Measurements from ENCODE around the gene NOS3.
"Not testable (repeated sequence)": the region's sequence is repeated elsewhere in the genome, so short reads cannot be mapped to it uniquely, and the experiment has no call there.

Gene NOS3

GRCh38 chr7:151005566-151005965, 14.7 kb downstream of the NOS3 start:
- no peak for DNase-seq

- no peak for DNase-seq
Measured at GRCh38 chr7:151006590-151007300, 15.9 kb downstream of the NOS3 start.

GRCh38 chr7:151007469-151007898, 16.7 kb downstream of the NOS3 start:
- DNase-seq: no peak

DNA sequence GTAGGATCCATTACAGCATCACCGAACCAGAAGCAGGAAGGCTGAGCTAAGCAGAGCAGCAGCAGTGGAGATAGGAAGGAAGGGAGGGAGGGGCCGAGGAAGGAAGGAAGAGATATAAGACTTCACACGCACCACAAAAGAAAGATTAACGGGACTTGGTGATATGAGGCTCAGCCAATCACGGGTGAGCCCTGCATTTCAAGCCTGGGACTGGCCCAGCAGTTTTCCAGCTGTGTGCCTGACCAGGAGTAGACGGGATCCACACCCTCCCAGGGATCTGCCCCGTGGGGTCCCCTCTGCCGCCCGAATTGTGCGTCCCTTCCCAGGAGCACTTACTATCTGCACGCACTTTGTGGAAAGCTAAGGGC, 17.3 kb downstream of the NOS3 start:
- DNase-seq: no peak

- DNase-seq: no peak
Measured at GRCh38 chr7:151008511-151009323, 17.9 kb downstream of the NOS3 start.

GRCh38 chr7:151009327-151010036, 18.7 kb downstream of the NOS3 start:
- no peak for DNase-seq

DNA sequence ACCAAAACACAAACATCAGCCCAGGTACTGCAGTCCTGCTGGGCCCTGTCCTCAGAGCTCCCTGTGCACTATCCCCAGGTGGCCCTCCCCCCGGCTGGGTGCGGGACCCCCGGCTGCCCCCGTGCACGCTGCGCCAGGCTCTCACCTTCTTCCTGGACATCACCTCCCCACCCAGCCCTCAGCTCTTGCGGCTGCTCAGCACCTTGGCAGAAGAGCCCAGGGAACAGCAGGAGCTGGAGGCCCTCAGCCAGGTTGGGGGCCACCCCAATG, 19.2 kb downstream of the NOS3 start:
- DNase-seq: no peak

- no peak for DNase-seq
Measured at GRCh38 chr7:151010307-151011096, 19.7 kb downstream of the NOS3 start.

DNA sequence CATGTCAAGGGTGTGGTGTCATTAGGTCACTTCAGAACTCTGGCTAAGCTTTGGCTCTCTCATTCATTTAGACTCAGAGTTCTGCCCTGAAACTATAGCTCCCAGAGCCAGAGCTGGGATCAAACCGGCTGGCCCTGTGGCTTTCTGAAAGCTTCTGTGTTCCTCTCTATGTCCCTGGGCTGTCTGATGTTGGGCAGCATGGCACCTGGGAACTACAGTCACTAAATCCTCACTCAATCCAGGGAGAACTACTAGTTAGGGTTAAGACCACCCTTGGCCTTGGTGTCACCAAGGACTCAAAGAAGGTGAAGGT, 20.2 kb downstream of the NOS3 start:
- DNase-seq: no peak

GRCh38 chr7:151011616-151012015, 20.8 kb downstream of the NOS3 start:
- DNase-seq: not testable (repeated sequence)

- DNase-seq: no peak
Measured at GRCh38 chr7:151012031-151012692, 21.3 kb downstream of the NOS3 start.

GRCh38 chr7:151012911-151013347, 22.1 kb downstream of the NOS3 start:
- DNase-seq: no peak

DNA sequence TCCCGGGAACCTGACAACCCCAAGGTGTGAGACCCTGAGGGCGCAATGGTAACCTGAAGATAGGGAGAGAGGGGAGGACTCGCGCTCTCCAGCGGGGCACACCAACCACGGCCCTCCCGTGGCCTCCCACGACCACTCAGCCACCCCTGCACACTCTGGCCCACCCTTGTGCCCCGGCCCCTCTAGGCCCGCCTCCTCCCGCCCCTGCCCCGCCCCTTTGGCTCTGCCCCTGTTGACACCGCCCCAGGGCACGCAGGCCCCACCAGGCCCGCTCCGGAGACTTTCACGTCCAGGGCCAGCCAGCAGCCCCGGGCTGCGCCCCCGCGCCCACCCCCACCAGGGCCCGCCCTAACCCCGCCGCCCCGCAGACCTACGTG, 22.5 kb downstream of the NOS3 start:
- DNase-seq: no peak

- DNase-seq: no peak
Measured at GRCh38 chr7:151013733-151014497, 23.1 kb downstream of the NOS3 start.

DNA sequence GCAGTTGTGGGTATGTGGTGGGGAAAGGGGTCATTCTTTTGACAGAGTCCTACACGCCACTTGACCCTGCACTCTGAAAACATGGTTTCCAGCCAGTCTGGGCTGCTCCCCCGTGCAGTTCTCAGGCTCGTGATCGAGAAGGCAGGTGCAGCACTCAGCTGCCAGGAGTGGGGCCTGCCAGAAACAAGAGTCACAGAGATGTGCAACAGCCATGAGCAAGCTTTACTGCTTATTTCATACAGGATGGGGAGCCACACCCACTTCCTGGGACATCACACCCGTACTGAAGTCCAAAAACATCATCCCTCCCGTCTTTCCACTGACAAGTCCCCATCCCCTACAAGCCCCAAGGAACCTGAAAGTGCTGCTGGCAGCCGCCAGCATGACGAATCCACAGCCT, 24.1 kb downstream of the NOS3 start:
- peak; percentile 6 for DNase-seq

DNA sequence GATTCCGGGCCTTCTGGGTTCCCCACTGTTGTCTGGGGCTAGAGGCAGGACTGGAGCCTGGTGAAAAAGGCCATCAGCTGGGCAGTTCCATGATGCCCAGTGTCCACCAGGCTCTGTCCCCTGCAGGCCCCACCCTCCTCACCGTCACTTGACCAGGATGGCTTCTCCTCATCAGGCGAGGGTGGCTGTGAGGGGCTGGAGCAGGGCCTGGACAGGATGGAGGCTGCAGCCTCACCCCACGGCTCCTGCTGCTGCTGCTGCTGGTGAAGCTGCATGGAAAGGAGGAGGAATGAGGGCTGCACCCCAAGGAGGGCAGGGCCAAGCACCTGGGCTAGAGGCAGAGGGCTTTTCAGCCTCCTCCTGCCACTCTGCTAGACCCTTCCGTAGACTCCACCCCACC, 25.1 kb downstream of the NOS3 start:
- no peak for DNase-seq

GRCh38 chr7:151016505-151016904, 25.7 kb downstream of the NOS3 start:
- DNase-seq: no peak

- no peak for DNase-seq
Measured at GRCh38 chr7:151016942-151017341, 26.1 kb downstream of the NOS3 start.

- no peak for DNase-seq
Measured at GRCh38 chr7:151017370-151017952, 26.6 kb downstream of the NOS3 start.

- peak; percentile 29 for DNase-seq
Measured at GRCh38 chr7:151017953-151018420, 27.2 kb downstream of the NOS3 start.

- DNase-seq: peak; percentile 45
Measured at GRCh38 chr7:151018421-151019129, 27.8 kb downstream of the NOS3 start.
